HepG2 (cell line): ENCODE data around the gene CMIP. TPM values are rescaled to one million over a fixed set of nuclear protein-coding genes. Genes with fewer than 3 reads are reported as not detected.

Experiments used
- ARNT2 ChIP-seq: sonication (generic); formaldehyde crosslinking; IDR thresholded peaks from 2 replicates; pipeline ENCODE4 v1.8.0; 2022; ENCODE audit warnings: mild to moderate bottlenecking, low read depth, missing genetic modification reagents, moderate library complexity
- BCL6 ChIP-seq: IDR thresholded peaks from 2 replicates; pipeline ENCODE4 v1.6.1; 2016; ENCODE audit warnings: missing genetic modification reagents, missing compliant biosample characterization
- CBX2 ChIP-seq, 2 experiments: fragments of 200-600 bp in 1 of 2; sonication (generic); formaldehyde crosslinking in 1 of 2; IDR thresholded peaks; 2 replicates each; pipeline versions ENCODE4 v1.7.0 to v1.8.1; 2018 to 2022; ENCODE audit warnings: low read depth in 2 of 2, low read length in 1 of 2, mild to moderate bottlenecking in 1 of 2, missing genetic modification reagents in 1 of 2
- CREBL2 ChIP-seq: sonication (generic); formaldehyde crosslinking; IDR thresholded peaks from 2 replicates; pipeline ENCODE4 v1.8.1; 2023; ENCODE audit warnings: missing genetic modification reagents, mild to moderate bottlenecking, borderline replicate concordance
- FOXP4 ChIP-seq: sonication (generic); formaldehyde crosslinking; IDR thresholded peaks from 2 replicates; pipeline ENCODE4 v1.4.0; 2020; ENCODE audit warnings: missing genetic modification reagents
- GATAD2A ChIP-seq: IDR thresholded peaks from 2 replicates; pipeline ENCODE4 v1.6.1; 2016
- HNRNPH1 ChIP-seq: fragments of 200-400 bp; formaldehyde crosslinking; optimal IDR thresholded peaks from 2 replicates; pipeline ENCODE3; 2017; ENCODE audit warnings: mild to moderate bottlenecking, low read depth, low read length
- KDM1A ChIP-seq: IDR thresholded peaks from 2 replicates; pipeline ENCODE4 v1.6.1; 2016; ENCODE audit warnings: missing compliant biosample characterization
- MIER2 ChIP-seq: IDR thresholded peaks from 2 replicates; pipeline ENCODE4 v1.6.1; 2016; ENCODE audit warnings: missing biosample characterization, missing genetic modification reagents
- MIER3 ChIP-seq: IDR thresholded peaks from 2 replicates; pipeline ENCODE4 v1.6.1; 2016; ENCODE audit warnings: missing compliant biosample characterization, borderline replicate concordance
- SPEN ChIP-seq: sonication (generic); formaldehyde crosslinking; IDR thresholded peaks from 2 replicates; pipeline ENCODE4 v1.5.1; 2020; ENCODE audit warnings: low read depth, mild to moderate bottlenecking, missing genetic modification reagents
- ZNF430 ChIP-seq: sonication (generic); formaldehyde crosslinking; IDR thresholded peaks from 2 replicates; pipeline ENCODE4 v1.9.0; 2021; ENCODE audit warnings: mild to moderate bottlenecking, missing genetic modification reagents
- ZNF607 ChIP-seq: sonication (generic); formaldehyde crosslinking; IDR thresholded peaks from 2 replicates; pipeline ENCODE4 v1.5.1; 2020; ENCODE audit warnings: missing genetic modification reagents, mild to moderate bottlenecking, borderline replicate concordance
- ZNF772 ChIP-seq: sonication (generic); formaldehyde crosslinking; IDR thresholded peaks from 2 replicates; pipeline ENCODE4 v1.5.0; 2020; ENCODE audit warnings: mild to moderate bottlenecking, missing genetic modification reagents
- polyA plus RNA-seq, 8 experiments: library from polyadenylated mRNA; depleted of rRNA in 3 of 8; stranded (reverse) in 7 of 8; unstranded in 1 of 8; fragments of >200 nt; fragmentation: Illumina TruSeq in 4 of 8; extraction: Trizol in 4 of 8; gene quantifications; 2 replicates each; pipeline versions ENCODE4 v1.2.1 to v1.2.3, GENCODE V29; 2011 to 2016; ENCODE audit warnings: low read depth in 4 of 8, missing spikeins in 1 of 8, mixed read lengths in 1 of 8; ENCODE audit not compliant: insufficient read depth in 1 of 8
- total RNA-seq, 5 experiments: library from RNA; depleted of rRNA; stranded (reverse); fragments of >200 nt; fragmentation: Illumina TruSeq; extraction: Trizol; gene quantifications; 2 replicates each; pipeline ENCODE4 v1.2.3, GENCODE V29; 2016; ENCODE audit warnings: low read depth in 1 of 5
- TF ChIP-seq, protein P1 (sequence below), 2 experiments: sonication (generic) in 1 of 2; formaldehyde crosslinking in 1 of 2; IDR thresholded peaks; 2 replicates each; pipeline versions ENCODE4 v1.4.0 to v1.6.1; 2018 to 2020; ENCODE audit warnings: missing genetic modification reagents in 2 of 2, borderline replicate concordance in 1 of 2, low read depth in 1 of 2, mild to moderate bottlenecking in 1 of 2, missing biosample characterization in 1 of 2
- TF ChIP-seq, protein P2 (sequence below): sonication (generic); formaldehyde crosslinking; IDR thresholded peaks from 2 replicates; pipeline ENCODE4 v1.4.0; 2020; ENCODE audit warnings: missing genetic modification reagents
- TF ChIP-seq, protein P3 (sequence below): sonication (generic); formaldehyde crosslinking; IDR thresholded peaks from 2 replicates; pipeline ENCODE4 v1.8.1; 2023; ENCODE audit warnings: mild to moderate bottlenecking, inconsistent platforms, moderate library complexity, missing genetic modification reagents, borderline replicate concordance

The CMIP gene
- total and polyA plus RNA-seq, 2 of the 13 experiments (the other 11 are each of a cell fraction or from before 2014, with no cell fraction given) = 10.9 to 18.1 TPM

DNA sequence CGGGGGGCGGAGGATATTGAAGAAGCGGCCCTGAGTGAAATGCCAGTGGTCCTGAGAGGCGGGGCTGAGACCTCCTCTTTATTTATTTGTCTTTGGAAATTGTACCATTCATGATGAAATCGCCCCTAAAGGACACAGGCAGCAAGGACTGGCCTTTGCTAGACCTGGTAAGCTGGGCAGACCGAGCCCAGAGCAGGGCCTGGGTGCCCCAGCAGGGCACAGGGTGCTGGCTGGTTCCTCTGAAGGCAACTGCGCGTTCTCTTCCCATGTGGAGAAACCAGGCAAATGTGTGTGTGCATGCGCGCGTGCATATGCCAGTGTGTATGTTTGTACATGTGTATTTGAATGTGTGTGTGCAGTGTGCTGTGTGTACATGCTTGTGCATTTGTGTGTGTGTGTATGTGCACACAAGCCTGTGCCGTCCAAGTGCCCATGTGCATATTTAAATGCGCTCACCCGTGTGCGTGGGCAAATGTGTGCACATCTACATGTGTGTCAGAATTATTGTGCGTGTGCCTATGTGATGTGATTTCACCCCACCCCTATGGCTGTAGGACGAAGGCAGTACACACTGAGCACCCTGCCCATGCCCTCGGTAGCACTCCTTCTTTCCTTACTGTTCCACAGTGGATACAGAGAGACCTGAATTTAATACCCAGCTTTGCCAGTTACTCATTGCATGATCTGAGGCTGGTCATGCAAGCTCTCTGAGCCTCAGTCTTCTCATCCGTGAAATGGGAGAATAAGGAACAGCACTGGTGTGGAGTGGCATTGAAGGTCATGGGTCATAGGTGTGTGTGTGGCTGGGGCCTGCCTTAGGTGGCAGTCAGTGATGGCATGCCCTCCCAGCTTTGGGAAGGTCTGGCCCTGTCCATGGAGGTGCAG lies 105.2 kb downstream of the CMIP start (continued):
- TF ChIP-seq, protein P1, sequence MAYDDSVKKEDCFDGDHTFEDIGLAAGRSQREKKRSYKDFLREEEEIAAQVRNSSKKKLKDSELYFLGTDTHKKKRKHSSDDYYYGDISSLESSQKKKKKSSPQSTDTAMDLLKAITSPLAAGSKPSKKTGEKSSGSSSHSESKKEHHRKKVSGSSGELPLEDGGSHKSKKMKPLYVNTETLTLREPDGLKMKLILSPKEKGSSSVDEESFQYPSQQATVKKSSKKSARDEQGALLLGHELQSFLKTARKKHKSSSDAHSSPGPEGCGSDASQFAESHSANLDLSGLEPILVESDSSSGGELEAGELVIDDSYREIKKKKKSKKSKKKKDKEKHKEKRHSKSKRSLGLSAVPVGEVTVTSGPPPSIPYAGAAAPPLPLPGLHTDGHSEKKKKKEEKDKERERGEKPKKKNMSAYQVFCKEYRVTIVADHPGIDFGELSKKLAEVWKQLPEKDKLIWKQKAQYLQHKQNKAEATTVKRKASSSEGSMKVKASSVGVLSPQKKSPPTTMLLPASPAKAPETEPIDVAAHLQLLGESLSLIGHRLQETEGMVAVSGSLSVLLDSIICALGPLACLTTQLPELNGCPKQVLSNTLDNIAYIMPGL (CRISPR knock-in tag; IDR thresholded peaks at IDR 0.05; ENCODE audit: borderline replicate concordance in 1 of 2, low read depth in 1 of 2) = peak in 1 of 2 experiments; percentile 73; a peak in 1 of 4 replicates
- no peak for TF ChIP-seq CBX2 (IDR thresholded peaks at IDR 0.05; ENCODE audit: low read depth, low read length)
- TF ChIP-seq CBX2 (CRISPR knock-in tag; IDR thresholded peaks at IDR 0.05; ENCODE audit: low read depth) = no peak
- TF ChIP-seq BCL6 = peak; percentile 6; the same call in 1 of the 2 replicates
- TF ChIP-seq MIER2 (CRISPR knock-in tag) = no peak
- no peak for TF ChIP-seq HNRNPH1
- peak; percentile 93 for TF ChIP-seq KDM1A (CRISPR knock-in tag)
- TF ChIP-seq ZNF430 (CRISPR knock-in tag) = 0 out of 2 replicates have a peak, but pooled peaks have one; percentile 15
- TF ChIP-seq, protein P2, sequence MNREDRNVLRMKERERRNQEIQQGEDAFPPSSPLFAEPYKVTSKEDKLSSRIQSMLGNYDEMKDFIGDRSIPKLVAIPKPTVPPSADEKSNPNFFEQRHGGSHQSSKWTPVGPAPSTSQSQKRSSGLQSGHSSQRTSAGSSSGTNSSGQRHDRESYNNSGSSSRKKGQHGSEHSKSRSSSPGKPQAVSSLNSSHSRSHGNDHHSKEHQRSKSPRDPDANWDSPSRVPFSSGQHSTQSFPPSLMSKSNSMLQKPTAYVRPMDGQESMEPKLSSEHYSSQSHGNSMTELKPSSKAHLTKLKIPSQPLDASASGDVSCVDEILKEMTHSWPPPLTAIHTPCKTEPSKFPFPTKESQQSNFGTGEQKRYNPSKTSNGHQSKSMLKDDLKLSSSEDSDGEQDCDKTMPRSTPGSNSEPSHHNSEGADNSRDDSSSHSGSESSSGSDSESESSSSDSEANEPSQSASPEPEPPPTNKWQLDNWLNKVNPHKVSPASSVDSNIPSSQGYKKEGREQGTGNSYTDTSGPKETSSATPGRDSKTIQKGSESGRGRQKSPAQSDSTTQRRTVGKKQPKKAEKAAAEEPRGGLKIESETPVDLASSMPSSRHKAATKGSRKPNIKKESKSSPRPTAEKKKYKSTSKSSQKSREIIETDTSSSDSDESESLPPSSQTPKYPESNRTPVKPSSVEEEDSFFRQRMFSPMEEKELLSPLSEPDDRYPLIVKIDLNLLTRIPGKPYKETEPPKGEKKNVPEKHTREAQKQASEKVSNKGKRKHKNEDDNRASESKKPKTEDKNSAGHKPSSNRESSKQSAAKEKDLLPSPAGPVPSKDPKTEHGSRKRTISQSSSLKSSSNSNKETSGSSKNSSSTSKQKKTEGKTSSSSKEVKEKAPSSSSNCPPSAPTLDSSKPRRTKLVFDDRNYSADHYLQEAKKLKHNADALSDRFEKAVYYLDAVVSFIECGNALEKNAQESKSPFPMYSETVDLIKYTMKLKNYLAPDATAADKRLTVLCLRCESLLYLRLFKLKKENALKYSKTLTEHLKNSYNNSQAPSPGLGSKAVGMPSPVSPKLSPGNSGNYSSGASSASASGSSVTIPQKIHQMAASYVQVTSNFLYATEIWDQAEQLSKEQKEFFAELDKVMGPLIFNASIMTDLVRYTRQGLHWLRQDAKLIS (CRISPR knock-in tag) = peak; percentile 24; the same call in 1 of the 2 replicates
- TF ChIP-seq, protein P3, sequence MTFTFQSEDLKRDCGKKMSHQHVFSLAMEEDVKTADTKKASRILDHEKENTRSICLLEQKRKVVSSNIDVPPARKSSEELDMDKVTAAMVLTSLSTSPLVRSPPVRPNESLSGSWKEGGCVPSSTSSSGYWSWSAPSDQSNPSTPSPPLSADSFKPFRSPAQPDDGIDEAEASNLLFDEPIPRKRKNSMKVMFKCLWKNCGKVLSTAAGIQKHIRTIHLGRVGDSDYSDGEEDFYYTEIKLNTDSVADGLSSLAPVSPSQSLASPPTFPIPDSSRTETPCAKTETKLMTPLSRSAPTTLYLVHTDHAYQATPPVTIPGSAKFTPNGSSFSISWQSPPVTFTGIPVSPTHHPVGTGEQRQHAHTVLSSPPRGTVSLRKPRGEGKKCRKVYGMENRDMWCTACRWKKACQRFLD (CRISPR knock-in tag) = no peak
- TF ChIP-seq SPEN (CRISPR knock-in tag) = peak; percentile 9; the same call in 1 of the 2 replicates
- TF ChIP-seq GATAD2A (CRISPR knock-in tag) = peak; percentile 65; the same call in 1 of the 2 replicates
- TF ChIP-seq FOXP4 (CRISPR knock-in tag) = peak; percentile 3; the same call in 1 of the 2 replicates
- TF ChIP-seq CREBL2 (CRISPR knock-in tag) = peak; percentile 23; the same call in 1 of the 2 replicates
- TF ChIP-seq ZNF772 (CRISPR knock-in tag) = no peak
- TF ChIP-seq ZNF607 = 0 out of 2 replicates have a peak, but pooled peaks have one; percentile 11
- TF ChIP-seq ARNT2 (CRISPR knock-in tag) = 0 out of 2 replicates have a peak, but pooled peaks have one; percentile 16
- 0 out of 2 replicates have a peak, but pooled peaks have one; percentile 15 for TF ChIP-seq MIER3 (CRISPR knock-in tag)
